Kidney (tissue), 14 donors: ENCODE measurements around the gene POLR3K. TPM values are rescaled to one million over a fixed set of nuclear protein-coding genes. Genes with fewer than 3 reads are reported as not detected.

Experiments
- DNase-seq, 5 donors: peaks; one replicate each; pipeline ENCODE4 v3.0.0-alpha.2; 2013 to 2020
- FAIRE-seq: peaks from 2 replicates; lab custom pipeline; 2012; peaks lifted over from hg19 to GRCh38; lab: Jason Lieb, UNC
- H3K27ac ChIP-seq, 2 donors: one replicate each; pipeline ENCODE4 v1.7.0; 2013; ENCODE audit warnings: low read depth in 2 of 2, low read length in 2 of 2, inconsistent platforms in 1 of 2
- H3K27me3 ChIP-seq: one replicate; pipeline ENCODE4 v1.7.1; 2013; ENCODE audit warnings: low read length, inconsistent platforms; ENCODE audit not compliant: control insufficient read depth, insufficient read depth
- H3K36me3 ChIP-seq, 3 donors: one replicate each; pipeline versions ENCODE4 v1.7.0 to v1.7.1; 2013; ENCODE audit warnings: low read length in 3 of 3, control low read depth in 1 of 3, inconsistent platforms in 1 of 3; ENCODE audit not compliant: insufficient read depth in 3 of 3, control insufficient read depth in 2 of 3
- H3K4me1 ChIP-seq, 3 donors: one replicate each; pipeline versions ENCODE4 v1.7.0 to v1.7.1; 2013; ENCODE audit warnings: low read length in 3 of 3, inconsistent platforms in 1 of 3, low read depth in 1 of 3; ENCODE audit not compliant: control insufficient read depth in 2 of 3, insufficient read depth in 2 of 3
- H3K4me3 ChIP-seq, 3 donors: one replicate each; pipeline versions ENCODE4 v1.7.0 to v1.8.1; 2013; ENCODE audit warnings: low read length in 3 of 3, control low read depth in 1 of 3, inconsistent platforms in 1 of 3
- H3K9ac ChIP-seq, 3 donors: one replicate each; pipeline versions ENCODE4 v1.7.0 to v1.7.1; 2013; ENCODE audit warnings: low read length in 3 of 3, control low read depth in 1 of 3, inconsistent platforms in 1 of 3
- H3K9me3 ChIP-seq, 3 donors: one replicate each; pipeline versions ENCODE4 v1.7.0 to v1.7.1; 2013; ENCODE audit warnings: low read length in 3 of 3, control low read depth in 1 of 3, inconsistent platforms in 1 of 3; ENCODE audit not compliant: control insufficient read depth in 2 of 3, insufficient read depth in 1 of 3
- intact Hi-C: fragments of 100-400 bp; cut with DNase I; formaldehyde crosslinking; loops from one replicate; pipeline ENCODE4 v1.11.1; 2022
- polyA plus RNA-seq: library from polyadenylated mRNA; stranded (reverse); fragments of 350-450 nt; fragmentation: Illumina TruSeq; extraction: RNeasy Lipid Tissue Mini Kit (QIAGEN cat#74804); gene quantifications from one replicate; pipeline ENCODE4 v1.2.3, GENCODE V29; 2014; ENCODE audit warnings: low read depth, low replicate concordance; ENCODE audit not compliant: insufficient read depth
- total RNA-seq: library from RNA; stranded (reverse); fragmentation: NEBNext Ultra II Directional; extraction: Animal tissue kit (Norgen Biotek cat#: 25700); gene quantifications from one replicate; pipeline ENCODE4 v1.2.1, GENCODE V29; 2021
- TF ChIP-seq, protein P1 (sequence below): IDR thresholded peaks from 3 replicates; pipeline ENCODE4 v1.5.1; 2012; ENCODE audit warnings: mild to moderate bottlenecking, moderate library complexity, borderline replicate concordance; ENCODE audit not compliant: insufficient read depth; ENCODE audit errors: extremely low read depth
- donor health status: control.
- donor health status: control.
- donor health status: control.
- donor health status: control.
- donor health status: control.
- donor health status: DM: yes; HTN: yes; CAD: no.
- donor health status: Normal renal cell carcinoma (clear cell type).

Gene POLR3K
- total and polyA plus RNA-seq, 2 donors from 2014 or later, result 8.8 to 18.5 TPM

DNA sequence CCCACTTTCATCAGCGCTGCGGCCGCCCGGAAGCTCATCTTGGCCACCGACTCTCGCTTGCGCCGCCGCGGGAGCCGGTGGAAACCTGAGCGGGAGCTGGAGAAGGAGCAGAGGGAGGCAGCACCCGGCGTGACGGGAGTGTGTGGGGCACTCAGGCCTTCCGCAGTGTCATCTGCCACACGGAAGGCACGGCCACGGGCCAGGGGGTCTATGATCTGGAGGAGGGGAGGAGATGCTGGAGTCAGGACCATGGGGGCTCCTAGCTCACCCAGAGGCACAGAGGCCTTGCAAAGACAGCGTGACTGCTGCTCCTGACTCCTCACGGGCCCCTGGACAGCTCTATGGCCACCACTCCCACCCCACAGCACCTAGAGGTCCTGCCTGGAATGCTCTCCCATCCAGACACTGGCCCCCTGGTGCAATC, 9.6 kb upstream of the POLR3K start:
- Histone ChIP-seq H3K9ac (no peak overlapping the region), H3K27ac (no peak overlapping the region), H3K36me3 (peaks cover 0 to 4% (median 4%) of the 10 kb centered on the region in 3 donors), H3K9me3 (no peaks in the 10 kb centered on the region), H3K4me3 (no peak overlapping the region), H3K27me3 (no peaks in the 10 kb centered on the region), H3K4me1 (peaks cover 0 to 7% (median 0%) of the 10 kb centered on the region in 3 donors)
- FAIRE-seq (no peak), DNase-seq (no peak)
- TF ChIP-seq, protein P1, sequence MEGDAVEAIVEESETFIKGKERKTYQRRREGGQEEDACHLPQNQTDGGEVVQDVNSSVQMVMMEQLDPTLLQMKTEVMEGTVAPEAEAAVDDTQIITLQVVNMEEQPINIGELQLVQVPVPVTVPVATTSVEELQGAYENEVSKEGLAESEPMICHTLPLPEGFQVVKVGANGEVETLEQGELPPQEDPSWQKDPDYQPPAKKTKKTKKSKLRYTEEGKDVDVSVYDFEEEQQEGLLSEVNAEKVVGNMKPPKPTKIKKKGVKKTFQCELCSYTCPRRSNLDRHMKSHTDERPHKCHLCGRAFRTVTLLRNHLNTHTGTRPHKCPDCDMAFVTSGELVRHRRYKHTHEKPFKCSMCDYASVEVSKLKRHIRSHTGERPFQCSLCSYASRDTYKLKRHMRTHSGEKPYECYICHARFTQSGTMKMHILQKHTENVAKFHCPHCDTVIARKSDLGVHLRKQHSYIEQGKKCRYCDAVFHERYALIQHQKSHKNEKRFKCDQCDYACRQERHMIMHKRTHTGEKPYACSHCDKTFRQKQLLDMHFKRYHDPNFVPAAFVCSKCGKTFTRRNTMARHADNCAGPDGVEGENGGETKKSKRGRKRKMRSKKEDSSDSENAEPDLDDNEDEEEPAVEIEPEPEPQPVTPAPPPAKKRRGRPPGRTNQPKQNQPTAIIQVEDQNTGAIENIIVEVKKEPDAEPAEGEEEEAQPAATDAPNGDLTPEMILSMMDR, result no peak
- intact Hi-C loops, result no loop called here

DNA sequence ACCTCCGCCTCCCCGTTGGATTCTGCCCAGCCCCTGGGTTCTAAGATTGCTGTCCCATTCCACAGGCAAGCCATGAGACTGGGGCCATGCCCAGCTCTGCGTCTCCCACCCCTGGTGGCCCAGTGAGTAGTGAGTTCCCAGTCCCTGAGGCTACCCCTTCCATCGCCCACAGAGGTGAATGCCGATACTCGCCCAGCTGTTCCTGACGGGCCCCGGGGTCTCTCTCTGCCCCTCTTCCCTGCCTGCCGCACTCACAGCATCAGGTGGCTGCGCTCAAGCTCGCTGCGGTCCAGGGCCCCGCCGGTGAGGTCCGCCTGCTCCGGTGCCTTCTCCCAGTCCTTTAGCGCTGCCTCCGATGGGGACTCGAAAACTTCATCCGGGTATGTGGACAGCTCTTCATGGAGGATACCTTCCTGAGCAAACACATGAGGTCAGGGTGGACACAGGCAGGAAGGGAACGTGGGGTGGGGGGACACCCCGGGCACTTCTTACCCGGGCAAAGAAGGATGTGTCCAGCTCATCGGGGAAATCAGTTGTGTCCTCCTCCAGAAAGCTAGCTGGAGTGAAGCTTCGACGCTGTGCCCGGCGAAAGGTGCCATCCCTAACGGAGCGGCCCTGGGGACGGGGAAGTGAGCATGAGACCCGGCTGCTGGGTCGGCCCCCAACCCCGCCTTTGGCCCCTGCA, 9.0 kb upstream of the POLR3K start:
- Histone ChIP-seq H3K4me3 (no peak overlapping the region), H3K9ac (no peak overlapping the region), H3K27ac (no peak overlapping the region), H3K36me3 (peaks cover 0 to 4% (median 4%) of the 10 kb centered on the region in 3 donors), H3K4me1 (peaks cover 0 to 5% (median 0%) of the 10 kb centered on the region in 3 donors), H3K9me3 (no peaks in the 10 kb centered on the region), H3K27me3 (no peaks in the 10 kb centered on the region)
- intact Hi-C loops, result no loop called here
- FAIRE-seq (no peak), DNase-seq (peak in 1 of 5 donors; percentile 31)
- TF ChIP-seq, protein P1, result no peak

DNA sequence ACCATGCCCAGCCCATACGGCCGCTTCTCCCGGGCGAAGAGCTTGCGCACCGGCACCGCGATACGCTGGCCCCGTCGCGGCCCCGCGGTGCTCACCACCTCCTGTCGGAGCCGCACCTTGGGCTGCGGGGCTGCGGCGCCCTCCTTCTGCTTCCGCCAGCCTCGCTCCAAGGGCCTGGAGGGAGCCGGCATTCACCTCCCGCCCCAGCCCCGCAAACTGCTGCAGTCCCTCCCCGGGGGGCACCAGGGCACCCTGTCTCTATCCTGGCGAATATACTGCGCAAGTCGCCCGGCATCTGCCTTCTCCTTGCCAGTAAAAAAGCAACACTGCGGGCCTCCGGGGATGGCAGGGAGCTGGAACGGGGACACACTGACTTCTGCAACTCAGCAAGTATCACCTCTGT, 8.5 kb upstream of the POLR3K start:
- FAIRE-seq (no peak), DNase-seq (peak in 1 of 5 donors; percentile 35)
- H3K4me1 ChIP-seq, result peaks cover 0 to 2% (median 0%) of the 10 kb centered on the region in 3 donors

More for the DNA sequence above, 8.5 kb upstream of the POLR3K start:
- Histone ChIP-seq H3K9ac (no peak overlapping the region), H3K27me3 (no peaks in the 10 kb centered on the region), H3K4me3 (no peak overlapping the region), H3K27ac (no peak overlapping the region), H3K36me3 (peaks cover 0 to 10% (median 4%) of the 10 kb centered on the region in 3 donors), H3K9me3 (no peaks in the 10 kb centered on the region)
- intact Hi-C loops, result no loop called here
- TF ChIP-seq, protein P1, result no peak
